NCI-H510A treated with DMSO at 0.1 percent for 48 hours (cell line): ENCODE results near the gene RSPRY1.
A peak's percentile ranks its signal among the peaks of the same experiment; 100 is the strongest.

Experiments
- DNase-seq: peaks from one replicate; lab custom pipeline; 2025; lab: John Stamatoyannopoulos, UW

RSPRY1 gene

GRCh38 chr16:57152096-57153093 is 33.7 kb upstream of the RSPRY1 start:
- DNase-seq, result peak; percentile 31

GRCh38 chr16:57153841-57154240 is 32.3 kb upstream of the RSPRY1 start:
- no peak for DNase-seq

GRCh38 chr16:57155702-57156350 is 30.3 kb upstream of the RSPRY1 start:
- no peak for DNase-seq

DNA sequence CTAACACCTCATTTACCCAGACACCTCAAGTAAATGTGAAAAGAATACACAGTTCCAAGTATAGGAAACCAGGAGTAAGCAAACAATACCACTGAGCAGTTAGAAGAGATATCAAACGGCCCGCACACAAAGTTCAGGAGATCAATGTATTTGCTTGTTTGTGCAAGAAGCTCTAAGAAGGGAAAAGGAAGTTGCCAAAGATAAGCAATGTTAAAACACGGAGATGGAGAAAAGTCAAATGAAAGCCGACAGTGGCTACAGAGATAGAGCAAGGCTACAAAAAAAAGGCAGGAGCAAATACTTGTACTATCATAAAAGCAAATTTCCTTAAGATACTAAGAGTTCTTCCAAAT is 29.8 kb upstream of the RSPRY1 start:
- DNase-seq, result no peak

- no peak for DNase-seq
Observed at GRCh38 chr16:57157533-57157932, 28.6 kb upstream of the RSPRY1 start.

GRCh38 chr16:57159447-57159846 is 26.7 kb upstream of the RSPRY1 start:
- no peak for DNase-seq

DNA sequence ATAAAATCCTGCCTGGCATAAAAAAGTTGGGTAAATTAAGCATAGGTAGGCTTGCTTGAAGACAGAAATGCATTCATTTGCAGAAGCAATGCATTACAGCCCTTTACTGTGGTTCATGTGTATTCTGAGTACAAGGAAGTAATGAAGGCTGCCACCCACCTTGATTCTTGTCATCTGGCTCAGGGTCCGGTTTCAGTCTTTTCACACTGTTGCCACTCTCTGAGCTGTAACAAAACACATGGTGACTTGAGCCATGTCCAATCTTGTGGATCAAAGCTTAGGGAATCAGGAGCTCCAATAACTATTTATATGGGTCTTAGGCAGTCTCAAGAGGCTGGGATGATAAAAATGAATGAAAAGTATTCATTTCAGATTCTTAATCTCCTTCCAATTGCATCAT is 22.3 kb upstream of the RSPRY1 start:
- no peak for DNase-seq

GRCh38 chr16:57165483-57165882 is 20.6 kb upstream of the RSPRY1 start:
- no peak for DNase-seq

DNA sequence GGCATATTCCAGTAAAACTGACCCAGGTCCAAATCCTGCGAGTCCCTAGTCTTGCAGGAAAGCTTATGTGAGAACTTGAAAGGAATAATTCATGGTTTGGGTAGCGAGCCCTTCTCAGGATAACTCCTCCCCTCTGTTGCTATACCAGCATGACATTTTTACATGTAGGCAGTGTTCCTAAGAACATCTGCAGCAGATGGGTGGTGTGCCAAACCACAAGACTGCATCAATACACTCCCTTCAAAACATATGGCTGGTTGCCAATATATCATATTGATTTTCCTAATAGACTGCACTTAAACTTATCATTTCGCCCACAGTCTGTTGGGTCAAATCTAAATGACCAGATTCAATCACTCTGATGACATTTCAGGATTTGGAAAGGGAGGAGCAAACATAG is 20.2 kb upstream of the RSPRY1 start:
- no peak for DNase-seq

- DNase-seq, result no peak
Observed at GRCh38 chr16:57166451-57166850, 19.7 kb upstream of the RSPRY1 start.

DNA sequence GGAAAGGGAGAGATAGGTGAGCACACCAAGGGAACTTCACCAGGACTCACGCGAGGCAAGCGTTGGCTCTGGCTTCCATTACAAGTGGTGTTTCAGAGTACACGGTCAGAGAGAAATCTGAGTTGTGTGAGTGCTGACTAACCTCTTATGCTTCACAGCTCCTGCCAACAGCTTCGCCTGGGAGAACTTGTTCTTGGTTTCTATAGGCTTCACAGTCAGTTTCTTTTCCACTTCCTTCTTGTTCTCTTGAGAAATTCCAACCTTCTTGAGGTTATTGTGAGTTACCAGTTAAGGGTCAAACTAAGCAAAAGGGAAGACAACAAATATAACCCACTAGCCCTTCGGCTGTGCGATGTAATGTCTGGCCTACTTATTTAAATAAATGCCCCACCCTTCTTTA is 19.2 kb upstream of the RSPRY1 start:
- DNase-seq, result no peak

DNA sequence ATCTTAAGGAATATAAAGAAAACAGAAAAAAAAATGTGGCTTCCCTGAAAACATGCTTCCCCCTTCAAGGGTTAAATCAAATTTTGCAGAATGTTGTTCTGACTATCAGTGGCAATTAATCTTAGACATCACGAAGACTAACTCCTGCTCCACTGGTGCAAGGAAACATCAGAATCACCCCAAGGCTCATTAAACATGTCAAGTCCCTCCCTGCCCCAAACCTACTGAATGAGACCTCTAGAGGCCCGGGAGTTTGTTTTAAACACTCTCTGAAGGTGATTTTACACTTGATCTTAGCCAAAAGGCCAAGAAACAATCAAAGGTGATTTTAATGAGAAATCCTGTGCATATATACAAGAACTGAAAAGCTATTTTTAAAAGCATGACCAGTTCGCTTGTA is 18.6 kb upstream of the RSPRY1 start:
- DNase-seq, result no peak

DNA sequence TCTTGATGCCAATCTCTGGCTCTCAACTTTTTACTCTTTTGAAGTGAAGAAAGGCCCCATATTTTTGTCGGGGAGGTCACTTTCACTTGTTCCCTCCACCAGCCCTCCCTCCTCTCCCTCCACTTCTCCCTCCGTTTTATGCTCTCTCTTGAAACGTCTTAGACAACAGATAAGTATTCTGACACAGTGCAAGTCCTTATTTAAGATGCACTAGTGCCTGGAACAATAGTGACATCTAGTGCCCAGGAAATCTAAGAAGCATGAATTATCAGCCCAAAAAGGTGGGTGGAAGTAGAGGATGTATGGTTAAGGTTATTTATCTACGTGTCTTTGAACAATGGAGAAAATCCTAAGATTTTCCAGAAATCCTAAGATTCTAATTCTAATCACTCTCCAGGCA is 18.2 kb upstream of the RSPRY1 start:
- no peak for DNase-seq

DNA sequence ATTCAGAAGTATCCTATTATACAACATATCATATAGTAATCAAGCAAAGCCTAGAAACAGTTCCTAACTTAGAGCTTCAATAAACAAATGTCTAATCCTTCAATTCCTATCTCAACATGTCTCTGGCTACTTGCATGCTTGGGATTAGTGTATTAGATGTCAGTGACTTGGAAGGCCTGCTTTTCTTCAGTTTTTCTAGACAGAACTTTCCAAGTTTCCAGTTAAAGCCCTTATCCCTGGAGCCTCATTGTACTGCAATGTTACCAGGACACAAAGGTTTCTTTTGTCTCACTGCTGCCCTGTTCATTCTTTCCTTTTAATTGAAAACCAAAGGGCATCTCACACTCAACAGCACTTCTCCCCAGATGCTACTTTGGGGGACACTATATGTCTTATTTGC is 16.8 kb upstream of the RSPRY1 start:
- DNase-seq, result no peak

DNA sequence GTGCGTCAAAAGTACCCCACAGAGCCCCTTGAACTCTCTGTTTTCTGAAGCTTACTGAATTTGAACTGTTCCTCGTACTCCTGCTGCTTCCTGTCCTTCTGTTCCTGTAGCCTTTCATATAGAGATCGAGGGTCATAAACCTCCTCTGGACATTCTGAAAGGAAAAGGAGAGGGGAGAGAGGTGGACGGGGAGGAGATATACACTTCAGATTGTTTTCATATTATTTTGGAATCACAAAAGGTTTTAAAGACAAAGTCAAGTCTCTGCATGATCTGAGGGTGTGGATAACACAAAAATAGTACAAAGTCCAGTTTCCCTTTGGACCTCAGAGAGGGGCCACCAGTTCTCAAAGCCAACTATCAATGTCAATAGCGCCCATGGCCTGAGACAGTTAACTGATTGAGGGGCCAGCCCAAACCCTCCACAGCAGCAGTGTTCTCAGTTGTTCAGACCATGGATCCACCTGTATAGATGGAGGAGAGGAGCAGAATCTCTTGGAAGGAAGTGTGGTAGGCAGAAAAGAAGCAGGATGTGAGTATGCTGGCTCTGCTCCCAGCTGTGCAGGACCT is 13.3 kb upstream of the RSPRY1 start:
- no peak for DNase-seq

GRCh38 chr16:57175896-57176295 is 10.2 kb upstream of the RSPRY1 start:
- DNase-seq, result no peak

DNA sequence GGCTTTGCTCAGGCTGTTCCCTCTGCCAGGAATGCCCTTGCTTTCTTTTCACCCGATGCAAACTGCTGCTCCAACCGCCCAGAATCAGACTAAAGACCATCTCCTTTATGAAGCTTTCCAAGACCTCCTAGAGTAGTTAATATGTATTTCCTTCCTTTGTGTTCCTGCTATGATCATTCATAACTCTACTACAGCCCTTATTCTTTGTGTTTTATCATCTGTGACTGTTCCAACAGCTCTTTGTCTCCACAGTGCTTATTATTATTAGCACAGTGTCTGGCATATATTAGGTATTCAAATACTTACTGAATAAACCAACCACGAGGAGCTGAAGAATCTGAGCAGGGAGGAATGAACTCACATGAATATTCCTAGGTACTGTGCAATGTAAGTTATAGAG is 7.9 kb upstream of the RSPRY1 start:
- DNase-seq, result no peak

DNA sequence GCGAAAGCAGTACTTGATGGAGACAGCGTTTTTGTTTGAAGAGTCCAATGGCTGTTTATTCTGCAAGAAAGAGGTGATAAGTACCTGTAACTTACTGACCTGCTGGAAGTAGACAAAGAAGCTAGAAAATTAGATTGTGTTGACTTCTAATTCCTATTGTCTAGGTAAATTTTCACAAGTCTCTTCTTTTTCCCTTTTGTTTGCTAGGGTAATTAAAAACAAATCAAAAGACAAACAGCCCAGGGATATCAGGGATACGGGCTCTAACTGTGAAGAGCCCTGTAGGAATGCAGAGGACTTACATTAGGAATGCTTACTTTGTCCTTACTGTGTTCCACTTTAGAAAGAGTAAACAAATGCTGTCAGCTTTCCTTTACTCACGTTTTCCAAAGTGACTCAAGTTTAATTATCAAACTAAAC is 7.3 kb upstream of the RSPRY1 start:
- DNase-seq, result no peak

DNA sequence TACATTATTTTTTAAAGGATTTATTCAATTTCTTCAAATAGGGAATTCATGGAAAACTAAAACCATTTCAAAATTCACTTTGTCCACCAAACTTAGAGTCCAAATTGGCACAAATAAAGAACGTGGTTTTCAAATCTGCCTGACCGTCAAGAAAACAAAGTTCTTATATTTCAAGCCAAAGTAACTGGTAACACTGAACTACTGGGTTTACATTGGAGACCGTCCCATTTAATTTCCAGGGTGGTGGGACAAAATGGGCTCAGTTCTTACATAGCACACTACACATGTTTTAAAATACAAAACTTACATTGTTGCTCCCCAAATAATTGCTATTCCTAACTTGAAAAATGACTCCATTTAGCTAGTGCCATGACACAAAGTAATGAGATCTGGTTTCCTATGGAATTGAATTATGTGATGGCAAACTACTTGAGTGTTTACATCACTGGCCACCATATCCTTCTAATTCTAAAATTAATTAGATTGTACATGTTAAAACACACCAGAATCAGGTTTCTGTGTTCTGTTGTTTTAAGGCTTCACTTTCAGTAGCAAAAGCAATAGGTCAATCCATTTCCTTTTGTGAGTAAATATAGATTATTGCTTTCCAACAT is 6.8 kb upstream of the RSPRY1 start:
- no peak for DNase-seq

- DNase-seq, result no peak
Observed at GRCh38 chr16:57184113-57184512, 2.0 kb upstream of the RSPRY1 start.

DNA sequence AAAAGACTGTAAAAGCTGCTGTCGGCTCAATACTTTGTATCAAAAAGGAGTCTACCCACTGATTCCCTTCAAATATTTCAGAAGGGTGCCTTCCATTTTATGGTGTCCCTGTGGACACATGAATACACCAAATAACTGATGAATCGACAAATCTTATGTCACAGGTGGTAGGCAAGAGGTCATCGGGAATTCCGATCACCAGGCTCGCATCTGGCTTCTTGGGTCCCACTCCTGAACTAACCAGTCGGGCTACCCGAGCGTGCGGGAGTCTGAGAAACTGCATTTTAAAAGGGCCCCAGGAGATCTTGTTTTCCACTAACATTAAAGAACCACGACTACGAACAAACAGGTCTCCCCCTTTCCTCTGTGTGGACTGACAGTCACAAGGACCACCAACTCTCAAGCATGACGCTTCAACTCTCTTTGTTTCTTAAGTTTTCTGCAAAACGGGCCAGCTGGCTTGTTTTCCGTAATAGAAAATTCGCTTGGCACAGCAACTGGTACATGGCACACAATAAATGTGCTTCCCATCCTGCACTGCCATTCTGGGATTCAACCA is 1.2 kb upstream of the RSPRY1 start:
- no peak for DNase-seq

DNA sequence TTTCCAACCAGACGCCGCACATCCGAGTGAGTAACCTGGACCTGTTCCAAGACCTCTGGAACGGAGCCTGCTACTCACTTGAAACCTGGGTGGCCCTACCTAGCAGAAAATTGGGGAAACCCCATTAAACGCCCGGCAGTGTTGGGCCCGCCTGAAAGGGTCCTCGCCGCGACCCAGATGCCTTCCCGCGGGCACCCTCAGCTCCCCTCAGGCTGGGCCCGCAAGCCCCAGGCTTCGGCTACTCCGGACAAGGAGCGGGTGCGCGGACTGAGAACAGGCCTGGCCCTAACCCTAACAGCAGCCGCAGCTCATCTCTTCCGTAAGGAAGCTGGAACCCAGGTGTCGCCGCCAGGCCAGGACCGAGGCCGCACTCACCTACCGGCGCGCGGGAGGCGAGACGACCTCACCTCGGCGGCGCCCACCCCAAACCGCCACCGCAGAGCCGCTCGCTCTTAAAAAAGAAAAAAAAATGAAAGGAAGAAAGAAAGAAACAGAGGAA is 634 bp upstream of the RSPRY1 start:
- DNase-seq, result no peak
